GM21423 (cell line): ENCODE results near the gene SERPINB5.
A peak's percentile ranks its signal among the peaks of the same experiment; 100 is the strongest.

Experiments
- ATAC-seq: cut with Tn5 transposase; IDR thresholded peaks from one replicate; pipeline ENCODE4 v1.9.1; 2021; ENCODE audit warnings: mild to moderate bottlenecking, moderate library complexity; ENCODE audit not compliant: unreplicated experiment

The SERPINB5 gene

DNA sequence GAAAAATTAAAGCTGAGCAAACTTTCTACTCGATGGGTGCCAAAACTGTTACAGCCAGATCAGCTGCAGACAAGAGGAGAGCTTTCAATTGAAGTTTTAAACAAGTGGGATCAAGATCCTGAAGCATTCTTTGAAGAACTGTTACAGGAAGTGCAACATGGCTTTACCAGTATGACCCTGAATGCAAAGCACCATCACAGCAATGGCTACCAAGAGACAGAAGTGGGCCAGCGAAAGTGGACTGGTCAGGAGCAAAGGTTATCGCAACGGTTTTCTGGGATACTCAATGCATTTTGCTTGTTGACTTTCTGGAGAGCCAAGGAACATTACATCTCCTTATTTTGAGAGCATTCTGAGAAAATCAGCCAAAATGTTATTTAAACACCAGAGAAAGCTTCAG, 9.1 kb upstream of the SERPINB5 start:
- no peak for ATAC-seq

DNA sequence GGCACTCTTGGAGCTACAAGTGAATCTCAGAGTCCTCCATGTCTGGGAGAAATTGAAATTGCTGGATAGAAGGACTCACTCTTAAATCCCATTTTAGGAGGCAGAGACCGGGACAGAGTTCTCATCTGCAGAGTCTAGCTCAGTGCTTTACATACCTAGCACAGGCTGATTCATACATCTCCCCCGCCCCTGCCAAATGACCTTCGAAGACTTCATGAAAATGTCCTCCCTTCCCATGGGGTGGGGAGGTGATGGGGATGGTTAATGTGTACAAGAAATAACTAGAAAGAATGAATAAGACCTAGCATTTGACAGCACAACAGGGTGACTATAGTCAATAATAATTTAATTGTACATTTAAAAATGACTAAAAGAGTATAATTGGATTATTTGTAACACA, 8.2 kb upstream of the SERPINB5 start:
- ATAC-seq: no peak

DNA sequence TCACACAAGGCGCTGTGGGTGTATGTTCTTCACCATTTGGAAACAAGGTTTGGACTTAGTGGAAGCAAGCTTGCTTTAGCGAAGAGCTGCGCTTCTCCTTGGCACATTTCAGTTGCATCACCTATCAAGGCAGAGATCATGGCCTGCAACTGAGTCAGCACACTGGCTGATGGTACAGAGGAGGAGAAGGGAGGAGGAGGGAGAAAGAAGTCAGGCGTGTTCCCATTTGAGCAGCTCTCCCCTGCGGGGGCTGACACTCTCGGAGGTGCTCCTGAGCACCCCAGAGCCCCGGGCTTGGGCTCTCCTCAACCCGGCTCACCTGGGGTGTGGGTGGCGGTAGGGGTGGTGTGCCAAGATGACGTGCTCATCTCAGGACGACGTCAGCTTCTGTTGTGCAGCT, 6.0 kb upstream of the SERPINB5 start:
- ATAC-seq: no peak

DNA sequence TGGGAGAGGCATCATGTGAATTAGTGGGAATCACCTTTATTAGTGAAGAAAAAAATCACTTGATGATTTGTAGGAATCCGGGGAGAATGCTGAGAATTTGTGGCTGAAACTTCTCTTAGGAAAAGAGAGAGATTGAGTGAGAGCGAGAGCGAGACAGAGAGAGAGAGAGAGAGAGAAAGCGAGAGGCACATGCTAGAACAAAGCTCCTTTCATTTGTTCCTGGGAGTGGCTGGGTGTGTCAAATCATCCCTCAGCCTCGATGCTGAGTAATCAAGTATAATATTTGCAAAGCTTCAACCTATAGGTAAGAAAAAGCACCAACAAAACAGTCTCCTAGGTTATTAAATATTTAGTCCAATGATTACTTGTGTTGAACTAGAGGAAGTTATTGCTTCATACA, 4.4 kb upstream of the SERPINB5 start:
- ATAC-seq: no peak

DNA sequence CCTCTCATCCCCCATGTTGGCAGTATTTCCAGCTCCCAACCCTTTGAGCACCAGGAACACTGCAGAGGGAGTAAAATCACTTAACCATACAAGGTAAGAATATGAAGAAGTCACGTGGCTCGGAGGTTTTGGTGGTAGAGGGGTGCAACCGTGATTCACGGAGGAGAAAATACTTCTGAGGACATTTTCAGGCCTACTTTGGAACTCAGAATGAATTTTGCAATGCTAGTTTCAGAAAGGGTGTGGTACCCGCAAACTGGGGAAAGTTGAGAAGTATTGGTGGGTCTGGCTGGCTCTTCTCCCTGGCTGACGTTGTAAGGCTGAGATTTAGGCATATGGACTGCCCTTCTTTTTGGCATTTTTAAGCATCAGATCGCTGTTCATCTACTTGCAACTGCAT, 442 bp downstream of the SERPINB5 start:
- ATAC-seq: no peak

DNA sequence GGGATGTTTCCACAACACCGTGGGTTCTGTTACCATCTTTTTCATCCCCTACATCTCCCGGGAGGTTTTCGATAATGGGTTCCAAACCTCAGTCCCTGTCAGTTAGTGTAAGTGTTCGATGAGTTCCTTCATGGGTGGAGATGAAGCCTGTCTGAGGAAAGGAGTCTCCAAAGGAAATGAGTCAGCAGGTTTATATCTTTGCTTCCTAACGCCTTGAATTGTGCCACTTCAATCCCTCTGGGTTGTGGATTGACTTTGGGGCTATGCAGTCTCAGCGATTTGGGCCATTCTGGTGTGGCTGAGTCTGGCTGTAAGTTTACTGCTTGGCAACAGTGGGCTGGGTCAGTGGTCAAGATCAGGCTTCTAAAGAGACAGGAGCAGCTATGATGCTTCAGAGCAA, 1.2 kb downstream of the SERPINB5 start:
- no peak for ATAC-seq

DNA sequence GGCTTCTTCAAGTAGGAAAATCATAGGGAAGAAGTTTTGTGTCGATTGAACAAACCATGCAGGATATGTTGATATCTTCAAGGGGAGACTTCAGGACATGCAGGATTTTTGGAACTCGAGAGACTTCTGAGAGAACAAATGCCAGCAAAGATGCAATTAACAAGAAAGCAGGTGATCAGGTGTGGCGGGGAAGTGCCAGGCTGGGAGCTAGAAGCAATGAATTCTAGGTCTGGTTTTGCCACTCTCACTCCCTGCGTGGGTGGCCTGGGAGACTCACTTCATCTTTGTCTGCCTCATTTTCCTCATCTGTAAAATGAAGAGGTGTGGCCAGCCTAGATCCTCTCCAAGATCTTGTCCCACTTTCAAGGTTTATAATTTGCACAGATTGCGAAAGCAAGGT, 3.1 kb downstream of the SERPINB5 start:
- ATAC-seq: no peak

DNA sequence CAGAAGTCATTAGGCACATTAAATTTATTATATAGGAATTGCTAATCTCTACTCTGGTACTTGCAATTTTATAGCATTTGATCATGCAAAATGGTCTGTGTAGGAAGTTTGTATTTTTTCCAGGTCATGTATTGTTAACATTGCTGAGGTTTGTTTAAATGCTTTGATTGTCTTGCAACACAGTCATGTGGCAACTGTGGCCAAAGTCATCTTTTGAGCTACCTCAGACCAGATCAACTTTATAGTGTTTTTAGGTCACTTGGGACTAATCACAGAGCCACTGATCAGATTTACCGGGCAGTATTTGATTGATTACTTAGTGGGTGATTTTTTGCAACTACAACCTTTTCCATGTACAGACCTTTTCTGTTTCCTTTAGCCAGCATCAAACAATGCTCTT, 3.7 kb downstream of the SERPINB5 start:
- ATAC-seq: no peak

DNA sequence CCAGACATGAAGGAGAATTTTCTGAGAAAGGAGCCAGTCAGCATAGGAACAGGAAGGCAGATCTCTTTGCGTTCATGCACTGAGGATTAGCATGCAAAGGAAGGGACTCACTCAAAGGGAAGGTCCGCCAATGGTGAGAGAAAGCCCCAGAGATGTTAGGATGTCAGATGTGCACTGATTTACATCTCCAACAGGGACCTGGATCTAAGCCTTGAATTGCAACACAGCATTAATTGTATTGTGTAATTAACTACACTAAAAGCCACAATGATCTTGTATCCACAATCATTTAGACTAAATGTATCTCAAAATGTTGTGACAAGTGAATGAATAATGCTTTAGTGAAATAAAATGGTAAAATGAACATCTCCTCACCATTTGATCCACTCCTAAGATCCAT, 4.2 kb downstream of the SERPINB5 start:
- no peak for ATAC-seq

DNA sequence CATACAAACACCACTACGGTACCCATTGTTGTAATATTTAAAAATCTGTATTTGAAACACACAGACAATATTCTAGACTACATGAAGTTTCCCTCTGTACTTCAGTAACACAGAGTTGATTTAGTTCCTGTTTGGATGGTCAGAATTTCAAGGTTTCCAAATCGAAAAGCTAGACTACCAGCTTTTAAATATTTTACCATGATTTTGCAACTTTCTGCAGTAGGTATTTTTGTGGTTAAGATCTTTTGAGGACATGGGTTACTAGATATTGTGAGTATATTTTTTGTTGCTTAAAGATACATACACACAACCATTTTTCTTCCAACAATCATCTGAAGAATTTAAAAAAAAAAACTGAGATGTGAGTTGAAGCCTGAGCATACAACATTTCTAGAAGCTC, 10.9 kb downstream of the SERPINB5 start:
- no peak for ATAC-seq

DNA sequence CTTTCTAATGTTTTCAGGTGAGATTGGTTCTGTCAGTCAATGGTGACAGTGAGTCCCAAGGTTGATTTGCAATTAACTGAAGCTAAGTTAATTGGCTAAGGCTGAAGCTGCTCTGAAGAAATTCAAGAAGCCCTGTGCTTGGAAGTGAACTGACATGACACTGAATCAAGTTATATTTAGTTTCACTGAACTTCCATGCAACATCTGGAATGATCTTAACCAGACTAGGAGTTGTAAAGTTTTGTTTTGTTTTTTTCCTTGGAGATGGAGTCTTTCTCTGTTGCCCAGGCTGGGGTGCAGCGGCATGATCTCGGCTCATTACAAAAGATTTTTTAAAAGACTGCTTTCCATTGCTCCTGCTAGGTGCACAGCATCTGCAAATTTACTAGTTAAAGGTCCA, 11.4 kb downstream of the SERPINB5 start:
- ATAC-seq: no peak

DNA sequence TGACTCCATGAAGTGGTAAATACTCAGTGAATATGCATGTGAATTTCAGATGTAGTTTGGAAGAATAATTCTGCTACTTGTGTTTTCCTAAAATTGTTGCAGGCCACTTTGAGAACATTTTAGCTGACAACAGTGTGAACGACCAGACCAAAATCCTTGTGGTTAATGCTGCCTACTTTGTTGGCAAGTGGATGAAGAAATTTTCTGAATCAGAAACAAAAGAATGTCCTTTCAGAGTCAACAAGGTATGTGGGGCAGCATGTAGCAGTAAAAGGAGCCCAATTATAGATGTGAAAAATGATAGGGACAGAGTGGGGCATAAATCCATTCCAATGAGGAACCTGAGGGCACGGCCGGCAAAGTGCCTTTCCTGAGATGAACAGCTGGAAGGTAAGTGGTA, 16.1 kb downstream of the SERPINB5 start:
- no peak for ATAC-seq

DNA sequence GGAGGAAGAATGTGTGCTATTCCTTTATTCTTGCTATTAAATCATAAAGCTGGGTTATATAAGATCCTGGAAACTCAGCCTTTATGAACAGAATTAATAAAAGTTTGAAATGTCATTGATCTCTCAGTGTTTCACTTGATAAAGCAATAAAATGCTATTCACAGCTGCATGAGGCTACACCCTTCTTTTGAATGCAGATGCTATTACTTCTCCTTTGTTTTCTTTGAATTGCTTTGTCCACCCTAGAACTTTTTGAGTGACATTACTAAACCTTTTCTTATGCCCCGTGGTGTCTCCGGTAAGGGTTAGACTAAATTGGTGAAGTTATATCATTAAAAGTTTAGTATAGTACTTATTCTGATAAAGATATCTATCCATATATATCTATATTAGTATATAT, 18.9 kb downstream of the SERPINB5 start:
- no peak for ATAC-seq

DNA sequence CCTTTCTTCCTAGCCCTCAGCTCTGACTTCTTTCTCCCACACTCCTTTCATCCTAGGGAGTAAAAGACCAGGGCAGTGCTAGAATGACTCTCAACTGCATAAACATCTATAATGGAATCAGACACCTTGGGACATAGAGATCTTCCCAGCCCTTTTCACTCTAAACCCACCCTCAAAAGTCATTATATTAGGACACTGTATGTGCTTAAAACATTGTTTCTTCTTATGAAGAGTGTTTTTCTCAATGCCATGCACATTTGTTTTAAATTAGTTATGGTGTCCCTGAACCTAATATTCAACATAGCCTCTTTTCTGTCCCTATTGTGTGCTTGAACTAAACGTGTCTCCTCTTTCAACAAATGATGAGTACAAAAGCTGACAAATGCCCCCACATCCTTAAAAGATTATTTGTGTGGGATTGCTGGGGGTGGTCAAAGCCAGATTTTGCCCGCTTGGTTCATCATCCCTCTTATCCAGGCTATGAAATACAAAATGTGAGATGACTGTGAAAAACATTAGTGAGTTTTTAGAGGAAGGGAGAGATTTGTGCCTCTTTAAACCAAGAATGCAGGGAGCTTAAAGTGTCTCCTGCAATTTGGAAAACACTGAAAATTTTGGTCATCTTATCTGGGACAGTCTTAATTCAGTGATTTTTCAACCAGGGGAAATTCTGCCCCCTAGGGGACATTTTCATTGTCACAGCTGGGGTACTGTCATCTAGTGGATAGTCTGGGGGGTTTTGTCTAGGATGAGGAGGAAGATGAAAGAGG, 29.0 kb downstream of the SERPINB5 start:
- ATAC-seq: no peak

DNA sequence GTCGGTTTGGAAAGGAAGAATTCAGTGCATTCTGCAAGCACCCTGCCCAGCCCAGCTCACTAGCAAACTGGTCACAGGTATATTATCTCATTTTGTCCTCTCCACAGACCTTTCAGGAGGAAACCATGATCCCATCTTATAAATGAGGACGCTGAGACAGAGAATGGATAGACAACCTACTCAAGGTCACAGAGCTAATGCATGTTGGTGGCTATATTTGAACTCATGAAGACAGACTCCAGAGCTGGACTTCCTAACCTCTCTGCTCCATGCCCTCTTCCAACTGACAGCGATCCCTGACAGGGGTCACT, 29.5 kb downstream of the SERPINB5 start:
- no peak for ATAC-seq

DNA sequence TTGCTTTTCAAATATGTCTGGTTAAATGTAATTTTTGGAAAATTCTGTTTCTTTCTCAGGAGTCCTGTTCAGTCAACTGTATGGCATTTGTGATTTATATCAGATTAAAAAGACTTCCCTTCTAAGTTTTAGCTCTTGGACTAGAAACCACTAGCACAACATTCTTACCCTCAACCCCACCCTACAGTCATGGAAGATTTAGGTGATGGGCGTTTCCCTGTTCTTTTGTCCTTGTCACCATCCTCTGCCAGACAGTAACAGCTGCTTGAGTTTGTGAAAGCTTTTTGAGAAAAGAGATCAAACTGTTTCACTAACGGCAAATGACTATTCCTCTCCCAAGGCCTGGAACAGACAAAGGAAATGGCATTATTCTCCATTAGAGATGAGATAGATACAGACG, 31.8 kb downstream of the SERPINB5 start:
- ATAC-seq: no peak

DNA sequence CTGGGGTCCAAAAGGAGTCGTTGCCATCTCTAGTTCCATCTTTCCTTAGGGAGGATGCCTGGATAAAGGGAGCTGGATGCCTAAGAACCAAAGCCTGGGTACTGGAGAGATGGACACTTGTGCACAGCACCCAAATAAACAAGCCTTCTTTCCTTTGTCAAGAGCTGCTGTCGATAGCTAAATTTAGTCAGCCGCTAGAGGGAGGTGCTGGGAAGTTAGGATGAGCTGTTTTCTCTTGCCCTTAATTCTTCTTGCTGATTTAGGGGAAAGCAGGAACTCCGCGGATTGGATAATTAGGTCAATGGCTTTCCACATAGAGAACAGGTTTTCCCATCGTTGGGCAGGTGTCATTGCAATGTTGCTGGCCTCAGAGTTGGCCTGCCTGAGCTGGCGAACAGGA, 34.5 kb downstream of the SERPINB5 start:
- ATAC-seq: no peak

DNA sequence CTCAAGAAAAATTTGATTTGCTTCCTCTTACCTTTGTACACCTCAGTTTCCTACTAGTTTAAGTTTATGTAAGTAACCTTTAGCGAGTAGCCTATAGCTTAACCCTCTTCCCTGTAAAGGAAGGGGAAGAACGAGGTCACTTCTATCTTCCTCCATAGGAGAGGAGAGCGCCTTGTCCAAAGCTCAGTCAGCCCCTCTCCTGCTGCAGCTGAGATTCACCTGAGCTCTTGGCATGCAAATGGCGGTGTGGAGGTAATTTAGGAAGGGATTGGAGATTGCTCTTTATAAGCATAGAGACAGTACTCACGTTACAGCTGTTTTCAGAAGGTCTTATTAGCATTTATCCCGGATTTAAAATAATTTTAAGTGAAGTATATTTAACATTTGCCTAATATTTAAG, 37.6 kb downstream of the SERPINB5 start:
- ATAC-seq: no peak

DNA sequence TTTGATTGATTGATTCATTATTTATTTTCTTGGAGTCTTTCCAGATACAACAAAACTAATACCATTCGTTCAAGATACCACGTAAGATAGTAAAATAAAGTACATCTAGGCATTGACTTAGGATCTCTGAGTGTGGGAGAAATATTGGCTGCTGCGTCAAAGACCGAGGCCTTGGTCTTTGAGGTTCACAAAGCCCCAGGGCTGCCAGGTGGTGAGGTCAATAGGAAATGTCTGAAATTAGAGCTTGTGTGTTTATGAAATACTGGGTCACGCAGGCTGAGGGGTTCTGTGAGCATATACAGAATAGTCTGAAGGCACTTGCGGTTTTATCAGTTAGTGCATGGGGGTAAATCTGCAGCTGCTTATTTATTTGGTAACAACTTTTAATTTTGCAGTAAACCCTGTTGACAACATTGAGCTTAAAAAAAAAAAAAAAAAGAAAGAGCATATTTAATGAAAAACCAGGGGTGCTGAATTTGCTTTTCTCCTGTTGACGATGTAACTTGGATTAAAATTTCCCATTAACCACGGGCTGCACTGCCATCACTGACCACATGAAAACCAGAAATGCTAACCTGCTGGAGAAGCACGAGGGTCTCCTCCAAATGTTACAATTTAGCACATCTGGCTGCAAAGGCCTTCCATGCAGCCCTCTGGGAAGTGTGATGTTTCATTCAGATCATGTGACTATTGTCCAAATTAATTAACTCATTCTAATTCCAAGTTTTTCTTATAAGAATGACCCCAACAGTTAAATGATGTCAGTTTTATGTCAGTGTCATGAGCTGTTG, 38.3 kb downstream of the SERPINB5 start:
- no peak for ATAC-seq

DNA sequence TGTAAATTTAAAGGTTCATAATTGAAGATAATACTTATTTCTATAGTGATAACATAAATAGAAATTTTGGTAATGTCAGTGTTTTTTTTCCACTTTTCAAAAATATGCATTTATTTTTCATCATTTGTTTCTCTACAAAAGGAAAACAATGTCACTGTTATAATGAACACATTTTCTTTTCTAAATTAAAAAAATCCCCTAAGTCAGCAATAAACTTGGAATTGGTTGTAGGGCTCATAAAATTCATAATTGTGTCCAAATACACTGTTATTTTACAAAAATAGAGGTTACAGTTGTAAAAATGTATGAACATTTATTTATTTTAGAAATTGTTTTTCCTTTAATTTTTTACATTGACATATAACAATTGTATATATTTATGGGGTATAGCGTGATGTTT, 39.0 kb downstream of the SERPINB5 start:
- no peak for ATAC-seq

DNA sequence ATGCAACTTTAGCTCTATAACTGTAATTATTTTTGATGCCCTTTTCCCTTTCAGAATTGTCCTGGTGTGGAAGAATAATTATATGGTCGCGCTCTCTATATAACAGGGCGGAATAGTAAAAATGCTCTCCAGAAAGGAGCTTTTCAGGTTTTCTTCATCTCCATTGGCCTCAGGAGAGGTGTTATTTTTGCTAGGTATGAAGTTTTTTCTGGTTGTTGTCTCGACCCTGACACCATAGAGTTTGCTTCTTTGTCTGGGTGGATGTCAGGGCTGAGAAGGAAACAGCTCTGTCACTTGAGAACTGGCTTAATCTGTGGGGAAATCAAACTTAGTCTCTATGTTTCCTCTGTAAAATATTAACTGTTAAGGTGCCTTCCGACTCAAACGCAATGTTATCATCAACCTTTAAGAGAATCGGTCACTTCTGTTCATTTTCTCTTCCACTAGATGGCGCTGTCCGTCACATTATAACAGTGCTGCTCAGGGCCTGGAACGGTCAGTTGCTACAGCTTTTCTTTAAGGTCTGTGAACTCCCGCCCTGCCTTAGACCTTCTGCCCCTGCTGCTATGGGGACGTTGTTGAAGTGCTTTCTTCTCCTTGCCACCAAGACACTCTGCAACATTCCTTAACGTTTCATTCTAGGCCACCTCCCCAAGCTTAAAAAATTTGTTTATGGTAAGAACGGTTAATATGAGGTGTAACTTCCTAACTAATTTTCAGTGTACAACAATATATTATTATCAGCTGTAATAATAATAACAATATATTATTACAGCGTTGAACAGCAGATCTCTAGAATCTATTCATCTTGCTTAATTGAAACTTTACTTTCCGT, 41.6 kb downstream of the SERPINB5 start:
- peak; percentile 92 for ATAC-seq
